ENCODE results near the gene HOXB5. TPM values are rescaled to one million over a fixed set of nuclear protein-coding genes. Genes with fewer than 3 reads are reported as not detected.

Gene HOXB5
- total RNA-seq, 2 donors from 2014 or later, result 0.56 to 3.8 TPM

DNA sequence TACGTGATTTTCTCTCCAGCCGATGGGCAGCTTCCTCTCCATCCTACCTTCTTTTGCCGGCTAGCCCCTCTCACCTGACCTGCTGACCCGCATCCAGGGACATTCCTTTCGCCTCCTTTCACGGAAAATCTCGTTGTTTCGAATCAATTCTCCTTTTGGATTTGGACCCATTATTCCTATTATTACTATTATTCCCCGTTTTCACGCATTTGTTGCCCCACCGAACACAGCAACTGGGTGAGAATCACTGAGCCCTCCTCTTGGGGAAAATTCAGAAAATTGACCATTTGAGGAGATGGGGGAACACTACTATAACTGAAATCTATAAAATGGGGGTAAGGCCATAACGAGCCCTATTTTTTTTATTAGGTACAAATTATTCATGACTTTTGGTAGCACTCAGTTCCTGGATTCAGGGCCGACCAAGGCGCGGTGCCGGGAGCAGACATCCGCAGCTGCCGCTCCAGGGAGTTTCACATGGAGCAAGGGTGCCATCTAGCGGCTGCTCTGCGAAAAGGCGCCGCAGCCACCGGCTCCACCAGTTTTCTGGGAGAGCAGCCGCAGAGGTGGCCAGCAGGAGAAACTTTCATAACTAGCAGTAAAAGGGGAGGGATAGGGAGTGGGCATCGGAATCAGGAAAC, 24.8 kb upstream of the HOXB5 start:
- DNase-seq (ENCODE audit: low spot score), result peak; percentile 53
- TF ChIP-seq, protein P1, sequence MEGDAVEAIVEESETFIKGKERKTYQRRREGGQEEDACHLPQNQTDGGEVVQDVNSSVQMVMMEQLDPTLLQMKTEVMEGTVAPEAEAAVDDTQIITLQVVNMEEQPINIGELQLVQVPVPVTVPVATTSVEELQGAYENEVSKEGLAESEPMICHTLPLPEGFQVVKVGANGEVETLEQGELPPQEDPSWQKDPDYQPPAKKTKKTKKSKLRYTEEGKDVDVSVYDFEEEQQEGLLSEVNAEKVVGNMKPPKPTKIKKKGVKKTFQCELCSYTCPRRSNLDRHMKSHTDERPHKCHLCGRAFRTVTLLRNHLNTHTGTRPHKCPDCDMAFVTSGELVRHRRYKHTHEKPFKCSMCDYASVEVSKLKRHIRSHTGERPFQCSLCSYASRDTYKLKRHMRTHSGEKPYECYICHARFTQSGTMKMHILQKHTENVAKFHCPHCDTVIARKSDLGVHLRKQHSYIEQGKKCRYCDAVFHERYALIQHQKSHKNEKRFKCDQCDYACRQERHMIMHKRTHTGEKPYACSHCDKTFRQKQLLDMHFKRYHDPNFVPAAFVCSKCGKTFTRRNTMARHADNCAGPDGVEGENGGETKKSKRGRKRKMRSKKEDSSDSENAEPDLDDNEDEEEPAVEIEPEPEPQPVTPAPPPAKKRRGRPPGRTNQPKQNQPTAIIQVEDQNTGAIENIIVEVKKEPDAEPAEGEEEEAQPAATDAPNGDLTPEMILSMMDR (IDR thresholded peaks at IDR 0.05), result peak; percentile 95
- Histone ChIP-seq H3K4me3 (no peak overlapping the region), H3K4me1 (ENCODE audit: control insufficient read depth in 1 of 2, low read depth in 2 of 2) (peaks cover 0 to 18% of the 10 kb centered on the region in 2 donors), H3K36me3 (no peaks in the 10 kb centered on the region), H3K9me3 (no peaks in the 10 kb centered on the region), H3K27ac (no peak overlapping the region), H3K27me3 (replicated peaks; ENCODE audit: insufficient read depth) (peaks cover 33% of the 10 kb centered on the region)
- peak; percentile 68 for ATAC-seq (ENCODE audit: insufficient number of reproducible peaks, low FRiP score, low read depth)

DNA sequence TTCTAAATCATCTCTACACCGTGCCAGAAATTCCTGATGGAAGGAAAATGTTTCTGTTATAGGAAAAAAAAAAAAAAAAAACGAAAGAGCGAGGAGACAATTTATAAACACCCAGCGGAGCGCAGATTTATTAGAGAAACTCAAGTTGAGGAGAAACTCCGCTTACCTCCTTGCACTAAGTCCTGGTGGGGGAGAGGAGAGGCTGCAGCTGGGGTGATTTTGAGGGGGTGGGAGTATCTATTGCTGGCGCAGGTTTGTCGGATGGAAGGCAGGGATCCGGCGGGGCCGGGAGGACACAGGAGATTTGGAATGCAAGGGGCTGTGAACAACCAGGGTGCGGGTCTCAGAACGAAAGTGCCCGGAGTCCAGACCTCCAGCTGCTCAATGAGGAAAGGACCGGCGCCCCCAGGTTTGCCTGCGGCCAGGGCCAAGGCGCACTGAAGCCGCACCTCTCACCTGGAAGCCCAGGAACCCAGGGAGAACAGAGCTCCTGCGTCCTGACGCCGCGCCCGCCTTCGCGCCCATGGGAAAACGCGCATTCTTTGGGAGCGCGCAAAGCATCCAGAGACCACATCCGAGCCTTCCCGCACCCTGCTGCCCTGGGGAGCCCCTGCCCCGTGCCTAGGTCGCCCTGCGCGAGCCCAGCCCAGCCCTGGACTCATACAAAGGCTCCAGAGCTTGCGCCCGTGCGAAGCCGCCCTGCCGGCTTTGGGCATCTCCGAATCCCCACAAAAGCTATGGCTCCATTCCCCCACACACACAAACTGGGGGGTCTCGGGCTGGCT, 24.1 kb upstream of the HOXB5 start:
- no peak for DNase-seq (ENCODE audit: low spot score)
- Histone ChIP-seq H3K4me3 (no peak overlapping the region), H3K9me3 (no peaks in the 10 kb centered on the region), H3K36me3 (no peaks in the 10 kb centered on the region), H3K27me3 (replicated peaks; ENCODE audit: insufficient read depth) (peaks cover 33% of the 10 kb centered on the region), H3K27ac (no peak overlapping the region), H3K4me1 (ENCODE audit: control insufficient read depth in 1 of 2, low read depth in 2 of 2) (peaks cover 1 to 20% of the 10 kb centered on the region in 2 donors)
- TF ChIP-seq, protein P1 (IDR thresholded peaks at IDR 0.05), result no peak
- no peak for ATAC-seq (ENCODE audit: insufficient number of reproducible peaks, low FRiP score, low read depth)

DNA sequence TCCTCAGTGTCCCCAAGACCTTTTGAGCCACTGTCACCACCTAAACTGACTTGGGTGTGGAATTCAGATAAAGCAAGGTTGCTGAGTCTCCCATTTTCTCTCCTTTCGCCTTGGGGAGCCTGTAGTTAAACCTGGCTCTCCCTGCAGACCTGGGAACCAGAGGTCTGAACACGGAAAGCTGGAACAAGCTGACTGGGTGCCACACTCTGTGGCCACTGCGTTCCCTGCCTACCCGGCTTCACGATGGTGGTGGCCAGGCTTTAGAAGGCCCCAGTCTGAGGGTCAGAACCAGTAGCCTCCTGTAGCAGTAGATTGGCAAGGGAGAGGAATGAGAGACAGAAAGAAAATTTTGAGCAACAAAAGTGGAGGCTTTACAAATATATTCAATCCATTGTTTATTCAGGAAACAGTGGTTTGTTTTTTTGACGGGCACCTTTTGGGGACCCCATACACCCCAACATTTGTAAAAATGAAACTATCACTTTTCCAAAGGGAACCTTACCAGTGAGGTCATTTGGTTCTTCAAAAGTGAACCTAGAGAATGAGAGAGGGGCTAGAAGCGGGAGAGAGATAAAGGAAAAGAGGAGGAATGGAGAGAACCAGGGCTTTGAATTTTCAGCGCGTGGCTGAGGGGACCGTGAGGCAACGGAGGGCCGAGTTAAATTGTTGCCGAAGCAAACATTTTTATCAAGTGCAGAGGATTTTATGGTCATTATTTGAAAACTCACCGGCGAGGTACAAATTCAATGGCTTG, 23.3 kb upstream of the HOXB5 start:
- Histone ChIP-seq H3K27me3 (replicated peaks; ENCODE audit: insufficient read depth) (peaks cover 33% of the 10 kb centered on the region), H3K4me1 (ENCODE audit: control insufficient read depth in 1 of 2, low read depth in 2 of 2) (peaks cover 4 to 27% of the 10 kb centered on the region in 2 donors), H3K9me3 (no peaks in the 10 kb centered on the region), H3K36me3 (no peaks in the 10 kb centered on the region), H3K4me3 (no peak overlapping the region), H3K27ac (no peak overlapping the region)
- DNase-seq (ENCODE audit: low spot score) (no peak), ATAC-seq (ENCODE audit: insufficient number of reproducible peaks, low FRiP score, low read depth) (no peak)
- TF ChIP-seq, protein P1 (IDR thresholded peaks at IDR 0.05), result no peak

DNA sequence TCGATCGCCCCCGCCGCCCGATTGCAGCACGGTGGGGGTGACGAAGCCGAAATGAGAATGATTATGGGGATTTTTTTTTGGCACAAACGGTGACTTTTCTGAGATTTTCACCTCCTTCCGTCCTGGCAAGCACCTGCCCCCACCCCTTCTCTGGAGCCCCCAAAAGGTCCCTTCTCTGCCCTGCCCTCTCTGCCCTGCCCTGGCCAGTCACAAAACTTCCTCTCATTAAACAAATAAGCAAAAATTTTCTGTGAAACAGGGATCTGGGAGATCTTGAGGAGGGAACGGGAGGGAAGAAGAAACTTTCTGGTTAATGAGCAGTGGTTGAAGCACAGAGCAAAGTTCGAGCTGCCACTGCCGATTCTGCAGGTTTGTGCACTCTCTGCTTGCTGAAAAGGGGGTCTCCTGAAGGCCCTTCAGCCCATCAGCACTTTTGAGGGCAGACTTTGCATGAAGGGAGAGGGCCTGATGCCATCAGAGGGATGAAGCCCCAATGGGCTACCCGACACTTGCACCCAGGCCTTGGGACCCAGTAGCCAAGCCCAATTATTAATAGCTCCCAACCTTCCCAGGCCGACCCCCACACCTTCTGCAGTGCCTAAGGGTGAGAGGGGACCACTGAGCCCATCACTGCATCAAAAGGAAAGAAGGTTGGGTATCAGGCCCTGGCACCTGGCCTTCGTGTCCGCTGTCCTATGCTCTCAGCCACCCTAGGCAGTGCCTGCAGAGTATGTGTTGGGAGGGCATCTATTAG, 22.6 kb upstream of the HOXB5 start:
- Histone ChIP-seq H3K4me1 (ENCODE audit: control insufficient read depth in 1 of 2, low read depth in 2 of 2) (peaks cover 4 to 35% of the 10 kb centered on the region in 2 donors), H3K27me3 (replicated peaks; ENCODE audit: insufficient read depth) (peaks cover 31% of the 10 kb centered on the region), H3K27ac (no peak overlapping the region), H3K9me3 (no peaks in the 10 kb centered on the region), H3K36me3 (no peaks in the 10 kb centered on the region), H3K4me3 (no peak overlapping the region)
- TF ChIP-seq, protein P1 (IDR thresholded peaks at IDR 0.05), result no peak
- no peak for ATAC-seq (ENCODE audit: insufficient number of reproducible peaks, low FRiP score, low read depth)
- DNase-seq (ENCODE audit: low spot score), result no peak
